Measurements from ENCODE around the gene PAX8.

Gene PAX8

DNA sequence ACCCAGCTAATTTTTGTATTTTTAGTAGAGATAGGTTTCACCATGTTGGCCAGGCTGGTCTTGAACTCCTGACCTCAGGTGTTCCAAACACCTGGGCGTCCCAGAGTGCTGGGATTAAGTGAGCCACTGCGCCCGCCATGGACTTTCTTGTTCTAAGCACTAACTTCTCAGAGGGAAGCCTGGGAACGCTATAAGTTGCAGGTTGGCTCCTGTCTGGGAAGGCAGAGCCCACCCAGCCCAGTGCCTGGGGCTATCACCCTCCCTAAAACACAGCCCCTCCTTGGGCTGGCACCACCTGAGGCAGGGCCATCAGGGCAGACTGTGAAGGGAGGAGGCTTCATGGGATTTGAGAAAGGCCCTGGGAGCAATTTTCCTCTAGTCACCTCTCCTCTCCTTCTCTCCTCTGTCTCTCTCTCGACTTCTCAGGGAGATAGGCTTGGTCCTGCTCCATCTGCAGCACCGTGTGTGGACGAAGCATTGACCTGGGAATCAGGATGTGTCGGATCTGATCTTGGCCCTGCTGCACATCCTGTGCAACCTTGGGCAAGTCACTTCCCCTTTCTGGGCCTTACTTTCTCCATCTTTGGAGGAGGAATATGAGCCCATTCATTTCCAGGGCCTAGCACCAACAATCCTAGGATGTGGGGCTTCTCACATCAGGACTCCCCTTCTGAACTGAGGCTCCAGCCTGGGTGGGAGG, 94.0 kb downstream of the PAX8 start:
- H3K27ac ChIP-seq (ENCODE audit: low read depth, low read length): no peak overlapping the region
- H3K9ac ChIP-seq (ENCODE audit: low read depth in 1 of 2, low read length in 2 of 2): no peak overlapping the region
- no peaks in the 10 kb centered on the region for H3K9me3 ChIP-seq (ENCODE audit: control insufficient read depth in 1 of 2, low read length in 2 of 2)
- H3K4me1 ChIP-seq (ENCODE audit: control insufficient read depth in 1 of 2, insufficient read depth in 2 of 2, low read length in 2 of 2): peaks cover 37 to 39% of the 10 kb centered on the region in 2 donors
- H3K4me3 ChIP-seq (ENCODE audit: low read depth in 1 of 2, low read length in 2 of 2): no peak overlapping the region
- H3K27me3 ChIP-seq (ENCODE audit: control insufficient read depth in 1 of 2, insufficient read depth in 2 of 2, low read length in 2 of 2): no peaks in the 10 kb centered on the region
- peaks cover 26 to 29% of the 10 kb centered on the region in 2 donors for H3K36me3 ChIP-seq (ENCODE audit: control insufficient read depth in 1 of 2, insufficient read depth in 2 of 2, low read length in 2 of 2)

- Histone ChIP-seq H3K27ac (ENCODE audit: low read depth, low read length) (no peak overlapping the region), H3K9ac (ENCODE audit: low read depth in 1 of 2, low read length in 2 of 2) (no peak overlapping the region), H3K9me3 (ENCODE audit: control insufficient read depth in 1 of 2, low read length in 2 of 2) (no peaks in the 10 kb centered on the region), H3K4me1 (ENCODE audit: control insufficient read depth in 1 of 2, insufficient read depth in 2 of 2, low read length in 2 of 2) (peaks cover 41 to 47% of the 10 kb centered on the region in 2 donors), H3K4me3 (ENCODE audit: low read depth in 1 of 2, low read length in 2 of 2) (no peak overlapping the region), H3K27me3 (ENCODE audit: control insufficient read depth in 1 of 2, insufficient read depth in 2 of 2, low read length in 2 of 2) (no peaks in the 10 kb centered on the region), H3K36me3 (ENCODE audit: control insufficient read depth in 1 of 2, insufficient read depth in 2 of 2, low read length in 2 of 2) (peaks cover 26 to 29% of the 10 kb centered on the region in 2 donors)
These were observed 95.0 kb downstream of the PAX8 start for GRCh38 chr2:113183703-113184102.

DNA sequence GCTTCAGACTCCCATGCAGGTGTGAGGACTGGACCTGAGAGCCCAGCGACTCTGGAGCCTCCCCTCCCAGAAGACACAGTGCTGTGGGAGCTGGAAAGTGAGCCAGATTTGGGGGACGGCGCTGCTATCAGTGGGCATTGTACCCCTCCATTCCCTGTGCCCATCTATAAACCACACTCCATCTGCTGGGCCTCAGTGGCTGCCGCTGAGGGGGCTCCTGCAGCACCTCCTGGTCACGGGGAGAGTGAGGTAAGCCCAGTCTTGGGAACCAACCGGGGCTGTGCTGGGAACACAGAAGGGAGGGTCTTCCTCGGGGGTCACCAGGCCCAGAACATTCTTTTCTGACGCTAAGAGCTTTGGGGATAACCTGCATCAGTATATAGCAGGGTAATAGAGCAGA, 95.5 kb downstream of the PAX8 start:
- Histone ChIP-seq H3K4me3 (ENCODE audit: low read depth in 1 of 2, low read length in 2 of 2) (no peak overlapping the region), H3K4me1 (ENCODE audit: control insufficient read depth in 1 of 2, insufficient read depth in 2 of 2, low read length in 2 of 2) (peaks cover 41 to 50% of the 10 kb centered on the region in 2 donors), H3K9me3 (ENCODE audit: control insufficient read depth in 1 of 2, low read length in 2 of 2) (no peaks in the 10 kb centered on the region), H3K27ac (ENCODE audit: low read depth, low read length) (no peak overlapping the region), H3K27me3 (ENCODE audit: control insufficient read depth in 1 of 2, insufficient read depth in 2 of 2, low read length in 2 of 2) (no peaks in the 10 kb centered on the region), H3K36me3 (ENCODE audit: control insufficient read depth in 1 of 2, insufficient read depth in 2 of 2, low read length in 2 of 2) (peaks cover 26 to 29% of the 10 kb centered on the region in 2 donors), H3K9ac (ENCODE audit: low read depth in 1 of 2, low read length in 2 of 2) (no peak overlapping the region)

DNA sequence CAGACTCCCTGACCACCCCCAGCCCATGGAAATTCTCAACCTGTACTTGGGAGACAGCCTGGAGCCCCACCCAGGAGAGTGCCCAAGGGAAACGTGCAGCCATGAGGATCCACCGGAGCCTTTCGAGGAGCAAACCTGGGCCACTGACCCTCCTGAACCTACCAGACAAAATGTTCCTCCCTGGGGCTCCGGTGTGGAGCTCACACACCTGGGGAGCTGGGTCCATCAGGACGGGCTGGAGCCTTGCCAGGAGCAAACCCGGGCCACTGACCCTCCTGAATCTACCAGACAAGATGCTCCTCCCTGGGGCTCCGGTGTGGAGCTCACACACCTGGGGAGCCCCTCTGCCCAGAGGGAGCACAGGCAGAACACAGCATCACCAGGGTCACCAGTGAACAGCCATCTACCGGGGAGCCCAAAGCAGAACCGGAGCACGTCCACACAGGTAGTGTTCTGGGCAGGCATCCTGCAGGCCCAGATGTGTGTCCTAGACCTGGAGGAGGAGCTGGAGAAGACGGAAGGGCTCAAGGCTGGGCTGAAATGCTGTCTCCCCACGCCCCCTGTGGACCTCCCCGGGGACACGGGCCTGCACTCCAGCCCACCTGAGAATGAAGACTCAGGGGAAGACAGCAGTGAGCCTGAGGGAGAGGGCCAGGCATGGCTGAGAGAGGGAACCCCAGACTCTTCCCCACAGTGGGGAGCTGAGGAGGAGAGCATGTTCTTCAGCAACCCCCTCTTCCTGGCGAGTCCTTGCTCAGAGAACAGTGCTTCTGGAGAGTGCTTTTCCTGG, 96.1 kb downstream of the PAX8 start:
- Histone ChIP-seq H3K9me3 (ENCODE audit: control insufficient read depth in 1 of 2, low read length in 2 of 2) (no peaks in the 10 kb centered on the region), H3K4me3 (ENCODE audit: low read depth in 1 of 2, low read length in 2 of 2) (no peak overlapping the region), H3K9ac (ENCODE audit: low read depth in 1 of 2, low read length in 2 of 2) (no peak overlapping the region), H3K27me3 (ENCODE audit: control insufficient read depth in 1 of 2, insufficient read depth in 2 of 2, low read length in 2 of 2) (no peaks in the 10 kb centered on the region), H3K4me1 (ENCODE audit: control insufficient read depth in 1 of 2, insufficient read depth in 2 of 2, low read length in 2 of 2) (peaks cover 42 to 50% of the 10 kb centered on the region in 2 donors), H3K27ac (ENCODE audit: low read depth, low read length) (no peak overlapping the region), H3K36me3 (ENCODE audit: control insufficient read depth in 1 of 2, insufficient read depth in 2 of 2, low read length in 2 of 2) (peaks cover 25 to 26% of the 10 kb centered on the region in 2 donors)

DNA sequence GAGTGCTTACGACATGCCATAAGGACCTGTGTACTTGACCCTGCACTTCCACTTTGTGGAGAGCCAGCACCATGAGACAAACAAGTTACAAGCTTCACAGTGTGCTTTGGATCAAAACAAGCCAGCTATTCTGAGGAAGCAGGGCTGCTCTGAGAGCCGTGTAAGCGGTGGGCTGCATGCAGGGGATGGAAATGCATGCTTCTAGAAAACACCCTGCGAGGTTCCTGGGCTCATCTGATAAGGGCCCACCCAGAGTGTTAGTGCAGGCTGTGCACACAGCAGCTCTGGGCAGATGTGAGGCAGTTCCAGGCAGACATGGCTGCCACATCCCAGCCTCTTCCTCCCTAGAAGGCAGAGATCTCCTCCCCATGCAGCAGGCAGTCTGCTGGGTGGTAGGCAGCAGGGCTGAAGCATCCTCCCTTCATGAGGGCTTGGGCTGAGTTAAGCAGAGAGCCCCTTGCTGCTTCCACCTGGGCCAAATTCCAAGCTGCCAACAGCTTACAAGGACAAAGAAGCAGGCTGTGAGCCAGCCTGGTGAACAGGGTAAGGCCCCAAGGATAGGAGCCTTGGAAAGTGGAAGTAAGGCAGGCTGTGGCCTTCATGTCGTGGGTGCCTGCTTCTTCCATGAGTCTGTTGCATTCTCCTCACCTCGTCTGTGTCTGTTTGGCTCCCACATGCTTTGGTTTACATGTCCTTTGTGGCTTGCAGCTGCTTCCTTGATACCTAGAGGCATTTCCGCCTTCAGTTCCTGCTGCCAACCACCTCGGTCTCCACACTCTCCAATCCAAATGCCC, 97.3 kb downstream of the PAX8 start:
- H3K36me3 ChIP-seq (ENCODE audit: control insufficient read depth in 1 of 2, insufficient read depth in 2 of 2, low read length in 2 of 2): peaks cover 19 to 20% of the 10 kb centered on the region in 2 donors
- no peak overlapping the region for H3K9ac ChIP-seq (ENCODE audit: low read depth in 1 of 2, low read length in 2 of 2)
- H3K4me3 ChIP-seq (ENCODE audit: low read depth in 1 of 2, low read length in 2 of 2): peak overlapping the region in 1 of 2 donors; percentile 13
- no peaks in the 10 kb centered on the region for H3K27me3 ChIP-seq (ENCODE audit: control insufficient read depth in 1 of 2, insufficient read depth in 2 of 2, low read length in 2 of 2)
- no peak overlapping the region for H3K27ac ChIP-seq (ENCODE audit: low read depth, low read length)
- peaks cover 53 to 58% of the 10 kb centered on the region in 2 donors for H3K4me1 ChIP-seq (ENCODE audit: control insufficient read depth in 1 of 2, insufficient read depth in 2 of 2, low read length in 2 of 2)
- no peaks in the 10 kb centered on the region for H3K9me3 ChIP-seq (ENCODE audit: control insufficient read depth in 1 of 2, low read length in 2 of 2)

DNA sequence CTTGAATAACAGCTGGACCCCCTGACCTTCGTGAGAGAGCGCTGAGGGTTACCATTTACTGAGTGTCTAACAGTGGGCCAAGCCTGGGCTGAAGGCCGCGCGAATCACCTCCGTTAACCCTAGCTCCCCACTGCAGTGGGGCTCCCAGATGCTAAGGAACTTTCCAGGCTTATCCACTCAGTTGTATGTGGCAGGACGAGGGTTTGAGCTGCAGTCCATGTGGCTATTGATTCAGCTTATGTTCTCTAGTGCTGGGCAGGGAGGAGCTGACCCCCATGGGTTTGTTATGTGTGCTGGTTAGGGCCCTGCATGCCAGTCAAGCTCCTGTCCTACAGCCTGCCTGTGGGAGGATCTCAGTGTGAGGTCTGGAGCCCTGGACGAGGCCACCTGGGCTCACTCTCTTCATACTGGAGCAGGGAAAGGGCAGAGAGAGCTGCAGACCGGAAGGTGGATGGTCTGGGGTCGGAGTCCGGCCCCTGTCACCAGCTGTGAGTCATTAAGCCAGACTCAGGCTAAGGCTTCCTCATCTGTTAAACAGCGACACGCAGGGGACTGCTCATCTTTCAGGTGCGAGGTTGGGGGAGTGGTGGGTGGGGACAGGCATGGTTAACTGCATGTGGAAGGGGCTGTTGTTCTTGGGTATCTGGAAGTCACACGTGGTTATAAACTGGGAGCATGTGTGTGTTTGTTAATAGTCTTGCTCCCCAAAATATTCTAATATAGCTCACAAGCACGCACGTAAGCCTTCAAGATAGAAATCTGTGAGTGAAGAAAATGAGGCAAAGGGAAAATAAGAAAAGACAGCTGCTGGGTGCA, 98.4 kb downstream of the PAX8 start:
- H3K4me3 ChIP-seq (ENCODE audit: low read depth in 1 of 2, low read length in 2 of 2): no peak overlapping the region
- H3K9ac ChIP-seq (ENCODE audit: low read depth in 1 of 2, low read length in 2 of 2): no peak overlapping the region
- no peaks in the 10 kb centered on the region for H3K27me3 ChIP-seq (ENCODE audit: control insufficient read depth in 1 of 2, insufficient read depth in 2 of 2, low read length in 2 of 2)
- peaks cover 61 to 69% of the 10 kb centered on the region in 2 donors for H3K4me1 ChIP-seq (ENCODE audit: control insufficient read depth in 1 of 2, insufficient read depth in 2 of 2, low read length in 2 of 2)
- no peaks in the 10 kb centered on the region for H3K9me3 ChIP-seq (ENCODE audit: control insufficient read depth in 1 of 2, low read length in 2 of 2)
- no peak overlapping the region for H3K27ac ChIP-seq (ENCODE audit: low read depth, low read length)
- H3K36me3 ChIP-seq (ENCODE audit: control insufficient read depth in 1 of 2, insufficient read depth in 2 of 2, low read length in 2 of 2): peaks cover 16 to 19% of the 10 kb centered on the region in 2 donors

DNA sequence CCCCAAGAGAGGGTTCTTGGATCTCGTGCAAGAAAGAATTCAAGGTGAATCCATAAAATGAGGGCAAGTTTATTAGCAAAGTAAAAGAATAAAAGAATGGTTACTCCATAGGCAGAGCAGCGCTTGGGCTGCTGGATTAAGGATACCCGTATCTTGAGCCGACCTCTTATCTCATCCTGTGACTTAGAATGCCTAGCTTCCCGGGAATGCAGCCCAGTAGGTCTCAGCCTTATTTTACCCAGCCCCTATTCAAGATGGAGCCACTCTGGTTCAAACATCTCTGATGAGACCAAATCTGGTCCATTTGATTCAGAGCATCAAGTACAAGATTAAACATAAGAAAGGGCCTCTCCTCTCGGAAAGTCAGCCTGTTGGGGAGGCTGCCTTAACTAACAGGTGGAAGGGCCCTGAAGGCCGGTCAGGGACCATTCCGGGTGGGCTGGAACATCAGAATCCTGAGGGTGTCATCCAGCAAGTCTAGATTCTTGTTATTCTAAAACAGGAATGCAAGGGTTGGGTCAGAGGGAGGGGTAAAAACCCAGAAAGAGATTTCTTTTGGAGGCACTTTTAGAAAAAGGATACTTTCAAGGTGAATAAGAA, 99.2 kb downstream of the PAX8 start:
- H3K27ac ChIP-seq (ENCODE audit: low read depth, low read length): no peak overlapping the region
- no peak overlapping the region for H3K4me3 ChIP-seq (ENCODE audit: low read depth in 1 of 2, low read length in 2 of 2)
- H3K4me1 ChIP-seq (ENCODE audit: control insufficient read depth in 1 of 2, insufficient read depth in 2 of 2, low read length in 2 of 2): peaks cover 64 to 69% of the 10 kb centered on the region in 2 donors
- H3K36me3 ChIP-seq (ENCODE audit: control insufficient read depth in 1 of 2, insufficient read depth in 2 of 2, low read length in 2 of 2): peaks cover 11 to 15% of the 10 kb centered on the region in 2 donors
- no peaks in the 10 kb centered on the region for H3K9me3 ChIP-seq (ENCODE audit: control insufficient read depth in 1 of 2, low read length in 2 of 2)
- H3K27me3 ChIP-seq (ENCODE audit: control insufficient read depth in 1 of 2, insufficient read depth in 2 of 2, low read length in 2 of 2): no peaks in the 10 kb centered on the region
- H3K9ac ChIP-seq (ENCODE audit: low read depth in 1 of 2, low read length in 2 of 2): no peak overlapping the region

DNA sequence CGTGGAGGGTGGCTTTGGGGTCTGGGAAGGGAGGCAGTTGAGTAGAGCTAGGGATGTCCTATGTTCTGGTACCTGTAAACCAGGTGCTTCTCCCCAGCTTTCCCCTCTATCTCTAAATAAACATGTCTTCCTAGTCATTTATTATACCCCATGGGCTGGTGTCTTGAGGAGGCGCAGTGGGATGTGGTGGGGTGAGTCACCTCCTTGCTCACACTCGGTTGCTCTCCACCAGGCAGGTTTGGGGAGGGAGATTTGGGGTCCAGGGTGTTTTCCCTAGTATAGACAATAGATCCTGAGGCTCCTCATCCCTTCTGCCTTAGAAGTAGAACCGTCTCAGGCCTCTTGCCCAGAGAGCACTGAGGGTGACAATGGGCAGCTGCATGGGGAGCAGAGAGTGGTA, 99.8 kb downstream of the PAX8 start:
- Histone ChIP-seq H3K36me3 (ENCODE audit: control insufficient read depth in 1 of 2, insufficient read depth in 2 of 2, low read length in 2 of 2) (peaks cover 11 to 15% of the 10 kb centered on the region in 2 donors), H3K4me3 (ENCODE audit: low read depth in 1 of 2, low read length in 2 of 2) (no peak overlapping the region), H3K4me1 (ENCODE audit: control insufficient read depth in 1 of 2, insufficient read depth in 2 of 2, low read length in 2 of 2) (peaks cover 62 to 67% of the 10 kb centered on the region in 2 donors), H3K9me3 (ENCODE audit: control insufficient read depth in 1 of 2, low read length in 2 of 2) (no peaks in the 10 kb centered on the region), H3K27ac (ENCODE audit: low read depth, low read length) (no peak overlapping the region), H3K27me3 (ENCODE audit: control insufficient read depth in 1 of 2, insufficient read depth in 2 of 2, low read length in 2 of 2) (no peaks in the 10 kb centered on the region), H3K9ac (ENCODE audit: low read depth in 1 of 2, low read length in 2 of 2) (no peak overlapping the region)

DNA sequence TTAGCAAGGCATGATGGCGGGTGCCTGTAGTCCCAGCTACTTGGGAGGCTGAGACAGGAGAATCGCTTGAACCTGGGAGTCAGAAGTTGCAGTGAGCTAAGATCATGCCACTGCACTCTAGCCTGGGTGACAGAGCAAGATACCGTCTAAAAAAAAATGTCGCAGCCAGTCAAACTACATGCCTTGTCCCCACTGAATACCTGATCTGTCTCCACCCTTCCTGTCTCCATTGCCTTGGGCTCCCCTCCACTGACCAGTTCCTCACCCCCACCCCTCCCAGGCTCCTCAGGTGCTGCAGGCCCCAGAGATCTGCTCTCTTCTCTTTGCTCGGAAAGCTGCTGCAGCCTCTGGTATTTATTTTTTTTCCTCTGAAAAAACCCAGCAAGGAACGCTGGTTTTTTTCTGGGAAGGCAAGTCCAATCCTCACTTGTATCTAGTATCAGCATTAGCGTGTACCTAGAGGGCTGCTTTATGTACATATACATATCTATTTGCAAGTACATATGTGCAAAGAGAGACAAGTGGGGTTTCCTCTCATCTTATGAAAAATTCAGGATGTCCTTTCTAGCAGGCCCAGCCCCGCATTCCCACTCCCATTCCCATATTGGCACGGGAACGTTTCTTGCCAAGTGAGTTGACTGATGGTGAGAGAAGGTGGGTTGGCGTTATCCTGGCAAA, 100.5 kb downstream of the PAX8 start:
- H3K4me1 ChIP-seq (ENCODE audit: control insufficient read depth in 1 of 2, insufficient read depth in 2 of 2, low read length in 2 of 2): peaks cover 59 to 64% of the 10 kb centered on the region in 2 donors

More for the DNA sequence above, 100.5 kb downstream of the PAX8 start:
- Histone ChIP-seq H3K4me3 (ENCODE audit: low read depth in 1 of 2, low read length in 2 of 2) (no peak overlapping the region), H3K36me3 (ENCODE audit: control insufficient read depth in 1 of 2, insufficient read depth in 2 of 2, low read length in 2 of 2) (peaks cover 6 to 12% of the 10 kb centered on the region in 2 donors), H3K9ac (ENCODE audit: low read depth in 1 of 2, low read length in 2 of 2) (no peak overlapping the region), H3K27me3 (ENCODE audit: control insufficient read depth in 1 of 2, insufficient read depth in 2 of 2, low read length in 2 of 2) (no peaks in the 10 kb centered on the region), H3K9me3 (ENCODE audit: control insufficient read depth in 1 of 2, low read length in 2 of 2) (no peaks in the 10 kb centered on the region), H3K27ac (ENCODE audit: low read depth, low read length) (no peak overlapping the region)
